Esophagus squamous epithelium (tissue), 4 donors: ENCODE data around the gene COQ9.

Source experiments
- CTCF ChIP-seq, 6 experiments: fragments of 450-650 bp in 4 of 6; fragments of 200-600 bp in 2 of 6; sonication (generic) in 2 of 6; IDR thresholded peaks; one replicate each; pipeline ENCODE4 v1.5.1; 2016 to 2019; ENCODE audit warnings: antibody characterized with exemption in 6 of 6, mild to moderate bottlenecking in 4 of 6, moderate library complexity in 4 of 6
- POLR2A ChIP-seq, 4 donors: fragments of 450-650 bp; IDR thresholded peaks; one replicate each; pipeline ENCODE4 v1.6.1; 2017; ENCODE audit warnings: antibody characterized with exemption in 4 of 4, mild to moderate bottlenecking in 4 of 4, moderate library complexity in 3 of 4

- TF ChIP-seq CTCF (IDR thresholded peaks at IDR 0.05): no peak
- TF ChIP-seq POLR2A (IDR thresholded peaks at IDR 0.05): no peak
Observed at GRCh38 chr16:57452021-57452420, 4.7 kb downstream of the COQ9 start.
